Measurements from ENCODE around the gene TAS2R60. TPM values are rescaled to one million over a fixed set of nuclear protein-coding genes. Genes with fewer than 3 reads are reported as not detected.

The TAS2R60 gene
- polyA plus RNA-seq, 1 donor from 2014 or later = not detected

DNA sequence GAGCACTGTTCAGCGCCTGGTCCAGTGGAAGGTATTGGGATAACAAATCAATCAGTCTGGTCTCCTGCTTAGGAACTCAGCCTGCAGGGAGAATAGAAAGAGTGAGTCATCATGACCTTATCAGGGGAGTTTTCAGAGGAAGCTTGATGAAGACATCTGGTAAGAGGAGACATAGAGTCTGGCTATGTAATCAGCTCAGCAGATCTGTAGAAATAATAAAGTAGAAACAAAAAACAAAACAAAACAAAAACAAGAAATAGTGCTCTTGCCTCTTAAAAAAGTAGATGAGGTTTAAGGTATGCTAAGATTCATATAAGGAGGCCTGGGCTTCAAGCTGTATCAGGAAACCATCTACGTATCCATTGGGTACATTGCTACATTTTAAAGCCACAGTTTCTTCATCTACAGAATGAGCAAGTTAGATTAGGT is 48.8 kb downstream of the TAS2R60 start:
- H3K36me3 Mint-ChIP-seq = no peaks in the 10 kb centered on the region
- H3K9me3 Mint-ChIP-seq = peaks cover 0 to 5% (median 0%) of the 10 kb centered on the region in 3 donors
- H3K27me3 Mint-ChIP-seq = peaks cover 10% of the 10 kb centered on the region
- no peak overlapping the region for H3K4me3 Mint-ChIP-seq
- no peaks in the 10 kb centered on the region for H3K4me1 Mint-ChIP-seq
- no peak overlapping the region for H3K27ac Mint-ChIP-seq

- Mint-ChIP-seq H3K27me3 (peaks cover 10% of the 10 kb centered on the region), H3K27ac (no peak overlapping the region), H3K4me3 (no peak overlapping the region), H3K9me3 (peaks cover 0 to 5% (median 0%) of the 10 kb centered on the region in 3 donors), H3K4me1 (no peaks in the 10 kb centered on the region), H3K36me3 (no peaks in the 10 kb centered on the region)
Measured at GRCh38 chr7:143492799-143493739, 49.8 kb downstream of the TAS2R60 start.

GRCh38 chr7:143493751-143494150 is 50.5 kb downstream of the TAS2R60 start:
- Mint-ChIP-seq H3K4me3 (no peak overlapping the region), H3K27ac (no peak overlapping the region), H3K36me3 (no peaks in the 10 kb centered on the region), H3K4me1 (no peaks in the 10 kb centered on the region), H3K27me3 (peaks cover 6% of the 10 kb centered on the region), H3K9me3 (peaks cover 0 to 5% (median 0%) of the 10 kb centered on the region in 3 donors)

Other genes starting within 250 kb of the TAS2R60 start
- not detected for gene TAS2R40, start 221.4 kb upstream of the TAS2R60 start, polyA plus RNA-seq
- gene GSTK1, start 180.0 kb upstream of the TAS2R60 start, polyA plus RNA-seq = 329 TPM
- gene TMEM139, start 158.5 kb upstream of the TAS2R60 start, polyA plus RNA-seq = not detected
- gene CASP2, start 155.1 kb upstream of the TAS2R60 start, polyA plus RNA-seq = 23.7 TPM
- not detected for gene CLCN1, start 127.3 kb upstream of the TAS2R60 start, polyA plus RNA-seq
- gene FAM131B, start 80.7 kb upstream of the TAS2R60 start, polyA plus RNA-seq = 0.38 TPM
- 51.3 TPM for gene ZYX, start 62.1 kb upstream of the TAS2R60 start, polyA plus RNA-seq
- 0.80 TPM for gene EPHA1, start 34.6 kb upstream of the TAS2R60 start, polyA plus RNA-seq
- gene TAS2R41, start 34.4 kb downstream of the TAS2R60 start, polyA plus RNA-seq = not detected
- 0.50 TPM for gene CTAGE15, start 128.3 kb downstream of the TAS2R60 start, polyA plus RNA-seq
- 2.4 TPM for gene TCAF2, start 177.5 kb downstream of the TAS2R60 start, polyA plus RNA-seq